ENCODE results near the gene PEAK3. TPM values are rescaled to one million over a fixed set of nuclear protein-coding genes. Genes with fewer than 3 reads are reported as not detected.

The PEAK3 gene
- total and polyA plus RNA-seq, 2 donors (not counting 1 experiment from before 2014, with no cell fraction given): not detected

DNA sequence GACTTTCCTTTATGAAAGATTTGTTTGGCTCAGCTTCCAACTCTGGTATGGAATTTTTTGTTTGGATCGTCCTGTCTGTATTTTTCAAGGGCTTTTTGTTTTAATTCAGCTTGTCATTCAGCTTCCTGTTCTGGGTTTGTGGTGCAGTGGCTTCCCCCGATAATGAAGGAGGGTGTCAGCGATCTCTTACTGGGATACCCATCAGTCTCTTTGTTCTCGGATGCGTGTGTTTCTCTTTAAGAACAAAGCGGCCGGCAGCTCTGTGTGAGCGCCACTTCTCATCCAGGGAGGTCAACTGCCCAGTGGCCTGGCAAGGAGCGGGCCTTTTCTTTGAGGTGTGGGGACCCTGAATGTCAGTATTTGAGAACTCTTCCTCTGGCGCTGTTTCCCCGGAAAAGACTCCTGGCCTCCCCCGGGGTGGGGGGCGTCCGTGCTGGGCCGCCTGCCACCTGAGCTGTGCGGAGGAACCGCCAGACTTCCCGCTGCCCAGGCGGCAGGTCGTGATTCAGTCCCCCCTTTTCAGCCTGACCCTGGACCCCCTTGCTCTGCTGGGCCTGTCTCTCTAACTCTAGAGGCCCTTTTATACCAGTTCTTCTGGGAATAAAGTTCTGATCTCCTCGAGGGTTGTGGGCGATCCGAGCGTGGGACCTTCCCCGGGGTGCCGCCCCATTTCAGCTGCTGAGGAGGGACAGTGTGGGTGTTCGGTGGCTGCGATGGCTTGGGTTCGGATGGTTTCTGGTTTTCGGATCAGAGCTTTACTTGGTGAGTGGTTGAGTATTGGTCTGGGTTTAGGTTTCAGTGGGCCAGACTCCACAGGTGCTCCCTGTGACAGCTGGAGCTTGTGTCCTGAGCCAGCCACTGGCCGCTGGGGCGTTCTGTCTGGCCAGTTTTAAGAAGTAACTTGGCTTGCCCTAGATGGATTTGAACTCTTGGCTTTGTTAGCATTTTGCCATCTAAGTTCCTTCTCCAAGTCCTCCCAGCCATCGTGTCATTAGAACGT lies 41.9 kb downstream of the PEAK3 start:
- Histone ChIP-seq H3K27me3 (ENCODE audit: control insufficient read depth, insufficient read depth, low read length) (no peaks in the 10 kb centered on the region), H4K20me1 (ENCODE audit: control insufficient read depth, extremely low read depth, insufficient read depth, low read length) (peaks cover 4% of the 10 kb centered on the region), H3K4me3 (replicated peaks in 1 of 4; ENCODE audit: control extremely low read depth in 1 of 4, insufficient read depth in 1 of 4, low read depth in 3 of 4, low read length in 4 of 4) (peak overlapping the region; percentile 60 to 77 (median 68)), H3K9me3 (ENCODE audit: control insufficient read depth, insufficient read depth, low read depth, low read length) (no peaks in the 10 kb centered on the region), H3K36me3 (ENCODE audit: control insufficient read depth, insufficient read depth, low read length) (peaks cover 19% of the 10 kb centered on the region), H3K27ac (ENCODE audit: insufficient read depth, low read length) (peak overlapping the region; percentile 48), H2AFZ (ENCODE audit: low read length) (no peak overlapping the region), H3K9ac (ENCODE audit: insufficient read depth, low read length) (peak overlapping the region; percentile 55), H3K4me1 (ENCODE audit: control insufficient read depth, extremely low read depth, insufficient read depth, low read length) (peaks cover 11% of the 10 kb centered on the region), H3K4me2 (ENCODE audit: extremely low read depth, insufficient read depth, low read length) (peak overlapping the region; percentile 93), H3K79me2 (ENCODE audit: control insufficient read depth, insufficient read depth, low read length) (peaks cover 83% of the 10 kb centered on the region)
- DNase-seq (ENCODE audit: low read depth in 2 of 2): peak; percentile 43 to 65
- TF ChIP-seq, protein P1, sequence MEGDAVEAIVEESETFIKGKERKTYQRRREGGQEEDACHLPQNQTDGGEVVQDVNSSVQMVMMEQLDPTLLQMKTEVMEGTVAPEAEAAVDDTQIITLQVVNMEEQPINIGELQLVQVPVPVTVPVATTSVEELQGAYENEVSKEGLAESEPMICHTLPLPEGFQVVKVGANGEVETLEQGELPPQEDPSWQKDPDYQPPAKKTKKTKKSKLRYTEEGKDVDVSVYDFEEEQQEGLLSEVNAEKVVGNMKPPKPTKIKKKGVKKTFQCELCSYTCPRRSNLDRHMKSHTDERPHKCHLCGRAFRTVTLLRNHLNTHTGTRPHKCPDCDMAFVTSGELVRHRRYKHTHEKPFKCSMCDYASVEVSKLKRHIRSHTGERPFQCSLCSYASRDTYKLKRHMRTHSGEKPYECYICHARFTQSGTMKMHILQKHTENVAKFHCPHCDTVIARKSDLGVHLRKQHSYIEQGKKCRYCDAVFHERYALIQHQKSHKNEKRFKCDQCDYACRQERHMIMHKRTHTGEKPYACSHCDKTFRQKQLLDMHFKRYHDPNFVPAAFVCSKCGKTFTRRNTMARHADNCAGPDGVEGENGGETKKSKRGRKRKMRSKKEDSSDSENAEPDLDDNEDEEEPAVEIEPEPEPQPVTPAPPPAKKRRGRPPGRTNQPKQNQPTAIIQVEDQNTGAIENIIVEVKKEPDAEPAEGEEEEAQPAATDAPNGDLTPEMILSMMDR (conservative IDR thresholded peaks at IDR 0.05 in 1 of 2, IDR thresholded peaks at IDR 0.05 in 1 of 2; ENCODE audit: low read depth in 1 of 2, low read length in 2 of 2): no peak
- no peak for TF ChIP-seq EZH2 (IDR thresholded peaks at IDR 0.05; ENCODE audit: low read length, missing control alignments)

DNA sequence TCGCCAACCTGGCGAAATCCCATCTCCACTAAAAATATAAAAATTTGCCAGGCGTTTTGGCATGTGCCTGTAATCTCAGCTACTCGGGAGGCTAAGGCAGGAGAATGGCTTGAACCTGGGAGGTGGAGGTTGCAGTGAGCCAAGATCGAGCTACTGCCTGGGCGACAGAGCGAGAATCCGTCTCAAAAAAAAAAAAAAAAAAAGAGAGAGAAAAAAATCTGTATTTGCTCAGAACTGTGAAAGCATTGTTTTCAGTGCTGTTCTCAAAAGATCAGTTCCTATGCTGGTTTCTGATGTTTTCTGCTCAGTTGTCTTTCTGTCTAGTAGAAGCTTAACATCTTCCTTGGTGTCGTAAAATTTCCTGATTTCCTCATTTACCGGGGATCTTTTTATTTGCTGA lies 42.8 kb downstream of the PEAK3 start:
- DNase-seq (ENCODE audit: low read depth in 2 of 2): no peak
- Histone ChIP-seq H3K79me2 (ENCODE audit: control insufficient read depth, insufficient read depth, low read length) (peaks cover 89% of the 10 kb centered on the region), H3K36me3 (ENCODE audit: control insufficient read depth, insufficient read depth, low read length) (peaks cover 14% of the 10 kb centered on the region), H3K27me3 (ENCODE audit: control insufficient read depth, insufficient read depth, low read length) (no peaks in the 10 kb centered on the region), H3K9ac (ENCODE audit: insufficient read depth, low read length) (no peak overlapping the region), H3K27ac (ENCODE audit: insufficient read depth, low read length) (peak overlapping the region; percentile 48), H2AFZ (ENCODE audit: low read length) (no peak overlapping the region), H3K9me3 (ENCODE audit: control insufficient read depth, insufficient read depth, low read depth, low read length) (no peaks in the 10 kb centered on the region), H3K4me2 (ENCODE audit: extremely low read depth, insufficient read depth, low read length) (peak overlapping the region; percentile 93), H4K20me1 (ENCODE audit: control insufficient read depth, extremely low read depth, insufficient read depth, low read length) (peaks cover 4% of the 10 kb centered on the region), H3K4me3 (replicated peaks in 1 of 4; ENCODE audit: control extremely low read depth in 1 of 4, insufficient read depth in 1 of 4, low read depth in 3 of 4, low read length in 4 of 4) (peak overlapping the region; percentile 60 to 77 (median 68)), H3K4me1 (ENCODE audit: control insufficient read depth, extremely low read depth, insufficient read depth, low read length) (peaks cover 11% of the 10 kb centered on the region)
- TF ChIP-seq, protein P1 (conservative IDR thresholded peaks at IDR 0.05 in 1 of 2, IDR thresholded peaks at IDR 0.05 in 1 of 2; ENCODE audit: low read depth in 1 of 2, low read length in 2 of 2): no peak
- TF ChIP-seq EZH2 (IDR thresholded peaks at IDR 0.05; ENCODE audit: low read length, missing control alignments): no peak

DNA sequence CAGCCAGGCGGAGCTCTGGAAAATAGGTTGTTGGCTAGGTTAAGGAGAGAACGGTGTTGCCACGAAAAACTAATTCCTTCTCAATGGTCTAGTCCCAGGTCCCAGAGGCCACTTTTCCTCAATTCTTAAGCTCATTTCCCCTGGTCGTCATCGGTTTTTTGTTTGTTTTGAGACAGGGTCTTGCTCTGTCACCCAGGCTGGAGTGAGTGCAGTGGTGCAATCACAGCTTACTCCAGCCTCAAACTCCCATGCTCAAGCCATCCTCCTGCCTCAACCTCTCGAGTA lies 44.2 kb downstream of the PEAK3 start:
- Histone ChIP-seq H3K4me1 (ENCODE audit: control insufficient read depth, extremely low read depth, insufficient read depth, low read length) (peaks cover 11% of the 10 kb centered on the region), H3K4me2 (ENCODE audit: extremely low read depth, insufficient read depth, low read length) (peak overlapping the region; percentile 55), H2AFZ (ENCODE audit: low read length) (no peak overlapping the region), H3K36me3 (ENCODE audit: control insufficient read depth, insufficient read depth, low read length) (peaks cover 16% of the 10 kb centered on the region), H3K9ac (ENCODE audit: insufficient read depth, low read length) (no peak overlapping the region), H4K20me1 (ENCODE audit: control insufficient read depth, extremely low read depth, insufficient read depth, low read length) (peaks cover 4% of the 10 kb centered on the region), H3K27ac (ENCODE audit: insufficient read depth, low read length) (no peak overlapping the region), H3K27me3 (ENCODE audit: control insufficient read depth, insufficient read depth, low read length) (no peaks in the 10 kb centered on the region), H3K4me3 (replicated peaks in 1 of 4; ENCODE audit: control extremely low read depth in 1 of 4, insufficient read depth in 1 of 4, low read depth in 3 of 4, low read length in 4 of 4) (peak overlapping the region; percentile 65 to 92 (median 77)), H3K9me3 (ENCODE audit: control insufficient read depth, insufficient read depth, low read depth, low read length) (no peaks in the 10 kb centered on the region), H3K79me2 (ENCODE audit: control insufficient read depth, insufficient read depth, low read length) (peaks cover 88% of the 10 kb centered on the region)
- DNase-seq (ENCODE audit: low read depth in 2 of 2): no peak
- TF ChIP-seq EZH2 (IDR thresholded peaks at IDR 0.05; ENCODE audit: low read length, missing control alignments): no peak
- TF ChIP-seq, protein P1 (conservative IDR thresholded peaks at IDR 0.05 in 1 of 2, IDR thresholded peaks at IDR 0.05 in 1 of 2; ENCODE audit: low read depth in 1 of 2, low read length in 2 of 2): no peak
